ENCODE results near the gene NSUN6.

DNA sequence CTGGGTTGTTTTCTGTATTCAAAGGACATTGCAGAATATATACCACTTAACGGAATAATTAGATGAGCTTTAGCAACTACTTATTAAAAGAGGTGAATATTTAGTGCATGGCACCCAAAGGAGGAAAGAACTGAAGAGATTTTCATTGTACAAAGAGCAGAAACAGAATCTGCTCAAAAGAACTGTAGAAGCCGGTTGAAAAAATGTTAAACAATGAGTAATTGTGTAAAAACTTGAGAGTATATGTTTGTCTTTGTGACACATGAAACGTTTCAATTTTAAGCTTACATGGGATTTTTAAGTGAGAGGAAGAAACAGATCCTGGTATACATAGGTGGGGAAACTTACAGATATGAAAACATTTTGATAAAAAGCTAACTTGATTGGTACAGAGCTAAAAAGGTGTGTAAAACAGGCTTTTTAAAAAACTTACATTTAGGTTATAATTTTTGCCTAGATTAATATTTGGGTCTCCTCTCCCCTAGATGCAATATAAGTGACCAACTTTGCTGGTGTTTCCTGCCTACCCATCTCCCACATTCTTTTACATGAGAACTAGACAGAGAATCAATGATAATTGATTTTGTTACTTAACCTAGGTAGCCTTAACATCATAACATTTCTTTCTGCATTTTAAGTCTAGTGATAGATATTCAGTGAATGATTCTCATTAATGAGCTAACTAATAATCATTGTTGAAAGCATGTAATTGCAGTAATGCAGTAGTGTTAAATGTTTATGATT is 14.6 kb upstream of the NSUN6 start:
- TF ChIP-seq GATA2 (IDR thresholded peaks at IDR 0.05; ENCODE audit: low read depth, low read length), result no peak
- no peak for TF ChIP-seq GATA3 (IDR thresholded peaks at IDR 0.05; ENCODE audit: low read depth, low read length)
